Measurements from ENCODE around the gene NTRK2. TPM values are rescaled to one million over a fixed set of nuclear protein-coding genes. Genes with fewer than 3 reads are reported as not detected.

Gene NTRK2
- total RNA-seq, 1 donor from 2014 or later = 0.07 TPM

DNA sequence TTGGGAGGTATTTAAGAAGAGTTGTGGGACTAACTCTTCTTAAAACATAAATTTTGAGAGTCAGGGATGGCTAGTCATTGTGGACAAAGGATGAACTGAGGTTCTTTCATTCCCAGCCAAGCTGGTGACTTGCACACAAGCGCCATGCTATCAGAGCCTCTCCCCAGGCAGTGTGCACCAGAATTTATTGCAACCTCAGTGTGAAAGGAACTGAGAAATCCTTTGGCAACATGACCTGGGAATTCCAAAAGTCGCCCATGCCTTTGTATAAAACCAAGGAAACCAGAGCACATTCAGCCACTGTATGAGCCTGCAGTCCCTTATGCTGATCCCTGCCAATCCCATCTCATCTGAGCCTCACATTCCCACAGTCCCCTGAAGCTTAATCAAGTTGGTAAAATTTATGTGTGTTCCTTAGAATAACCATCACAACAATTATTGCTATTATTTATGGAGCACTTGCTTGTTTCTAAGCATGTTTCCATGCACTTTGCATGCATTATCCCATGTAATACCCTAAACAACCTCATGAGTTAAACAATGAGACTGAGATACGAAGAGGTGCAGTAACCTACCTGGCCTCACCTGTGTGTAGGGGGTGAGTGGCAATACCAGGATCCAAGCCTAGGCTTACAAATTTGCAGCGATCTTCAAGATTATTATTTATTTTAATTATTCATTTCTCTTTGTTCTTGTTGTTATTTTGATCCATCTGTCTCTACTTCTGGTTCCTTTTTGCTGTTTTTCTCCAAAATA lies 116.4 kb downstream of the NTRK2 start:
- no peaks in the 10 kb centered on the region for H3K27me3 Mint-ChIP-seq
- H3K27ac Mint-ChIP-seq = no peak overlapping the region
- ChIA-PET CTCF (no interaction called here), POLR2A (no interaction called here)
- no peak overlapping the region for H3K4me3 Mint-ChIP-seq
- no peak for DNase-seq
- intact Hi-C loops (cut with micrococcal nuclease) = no loop called here
- H3K9me3 Mint-ChIP-seq = no peaks in the 10 kb centered on the region
- ATAC-seq (ENCODE audit: low read depth) = no peak
- no peak for TF ChIP-seq CTCF (IDR thresholded peaks at IDR 0.05)
- H3K4me1 Mint-ChIP-seq = no peaks in the 10 kb centered on the region
- no peaks in the 10 kb centered on the region for H3K36me3 Mint-ChIP-seq (ENCODE audit: low read depth)

GRCh38 chr9:84788803-84789462 lies 119.4 kb downstream of the NTRK2 start:
- Mint-ChIP-seq H3K9me3 (no peaks in the 10 kb centered on the region), H3K4me3 (no peak overlapping the region), H3K36me3 (ENCODE audit: low read depth) (no peaks in the 10 kb centered on the region), H3K27ac (no peak overlapping the region), H3K4me1 (no peaks in the 10 kb centered on the region), H3K27me3 (no peaks in the 10 kb centered on the region)
- DNase-seq = no peak
- intact Hi-C loops (cut with micrococcal nuclease) = no loop called here
- CTCF ChIA-PET = no interaction called here
- no peak for TF ChIP-seq CTCF (IDR thresholded peaks at IDR 0.05)
- no peak for ATAC-seq (ENCODE audit: low read depth)
- POLR2A ChIA-PET = interaction anchor here (0.6 kb wide), 1 partner anchor 366 kb away, joined by 4 read pairs; no protein-coding TSS in a partner anchor

- ChIA-PET CTCF (no interaction called here), POLR2A (no interaction called here)
- intact Hi-C loops (cut with micrococcal nuclease) = no loop called here
- H3K36me3 Mint-ChIP-seq (ENCODE audit: low read depth) = no peaks in the 10 kb centered on the region
- no peaks in the 10 kb centered on the region for H3K4me1 Mint-ChIP-seq
- H3K9me3 Mint-ChIP-seq = no peaks in the 10 kb centered on the region
- no peak for DNase-seq
- ATAC-seq (ENCODE audit: low read depth) = no peak
- no peak for TF ChIP-seq CTCF (IDR thresholded peaks at IDR 0.05)
- no peak overlapping the region for H3K27ac Mint-ChIP-seq
- no peak overlapping the region for H3K4me3 Mint-ChIP-seq
- H3K27me3 Mint-ChIP-seq = no peaks in the 10 kb centered on the region
Measured at GRCh38 chr9:84789463-84789830, 119.9 kb downstream of the NTRK2 start.

DNA sequence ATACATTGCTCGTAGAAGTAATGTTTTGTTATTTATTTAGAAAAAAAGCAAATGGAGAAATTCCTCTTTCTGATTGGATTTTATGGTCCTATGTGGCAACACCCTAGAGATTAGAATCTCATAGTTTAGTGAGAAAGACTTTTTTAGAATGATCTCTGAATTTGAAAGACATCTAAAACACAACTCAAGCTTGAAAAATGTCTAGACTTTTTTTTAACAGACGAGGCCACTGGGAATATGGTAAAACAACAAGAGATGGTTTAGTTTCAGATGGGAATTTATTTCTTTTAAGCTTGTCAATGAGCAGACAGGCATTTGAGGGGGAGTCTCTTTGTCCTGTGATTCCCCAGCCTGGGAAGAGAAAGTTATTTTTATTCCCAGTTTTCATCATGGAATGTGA lies 122.1 kb downstream of the NTRK2 start:
- no peak for ATAC-seq (ENCODE audit: low read depth)
- ChIA-PET POLR2A (no interaction called here), CTCF (no interaction called here)
- H3K4me3 Mint-ChIP-seq = no peak overlapping the region
- H3K4me1 Mint-ChIP-seq = no peaks in the 10 kb centered on the region
- H3K9me3 Mint-ChIP-seq = no peaks in the 10 kb centered on the region
- no peak overlapping the region for H3K27ac Mint-ChIP-seq
- no peak for TF ChIP-seq CTCF (IDR thresholded peaks at IDR 0.05)
- DNase-seq = no peak
- H3K36me3 Mint-ChIP-seq (ENCODE audit: low read depth) = no peaks in the 10 kb centered on the region
- intact Hi-C loops (cut with micrococcal nuclease) = no loop called here
- no peaks in the 10 kb centered on the region for H3K27me3 Mint-ChIP-seq

DNA sequence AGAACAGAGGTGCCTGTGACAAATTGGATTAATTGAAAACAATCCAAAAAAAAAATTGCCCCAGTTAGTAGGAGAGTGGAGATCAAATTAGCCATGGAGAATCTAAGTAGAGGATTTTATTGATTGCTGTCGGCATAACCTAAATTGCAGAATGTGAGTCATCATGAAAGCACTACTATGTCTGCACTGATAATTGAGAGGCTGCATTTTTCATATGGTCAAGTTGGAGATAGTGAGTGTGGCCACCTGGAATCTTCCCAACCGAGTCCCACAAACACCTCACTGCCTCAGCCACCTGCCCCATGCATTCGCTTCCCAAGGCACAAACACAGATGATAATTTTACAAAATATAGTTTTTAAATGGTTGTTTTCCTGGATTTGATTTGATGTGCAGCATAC lies 123.7 kb downstream of the NTRK2 start:
- H3K9me3 Mint-ChIP-seq = no peaks in the 10 kb centered on the region
- DNase-seq (no peak), ATAC-seq (ENCODE audit: low read depth) (no peak)
- ChIA-PET POLR2A (no interaction called here), CTCF (interaction anchor here (1.7 kb wide), 1 partner anchor 10 kb away, joined by 4 read pairs; no protein-coding TSS in a partner anchor)
- intact Hi-C loops (cut with micrococcal nuclease) = no loop called here
- no peaks in the 10 kb centered on the region for H3K4me1 Mint-ChIP-seq
- no peaks in the 10 kb centered on the region for H3K36me3 Mint-ChIP-seq (ENCODE audit: low read depth)
- H3K27me3 Mint-ChIP-seq = no peaks in the 10 kb centered on the region
- no peak overlapping the region for H3K27ac Mint-ChIP-seq
- H3K4me3 Mint-ChIP-seq = no peak overlapping the region
- TF ChIP-seq CTCF (IDR thresholded peaks at IDR 0.05) = no peak

Data from activated B cell treated with CpG ODN at 0.5 μM for 24 hours (primary cell).